ENCODE measurements around the gene CDKN2B-AS1.

CDKN2B-AS1 gene

GRCh38 chr9:22098643-22099332, 104.2 kb downstream of the CDKN2B-AS1 start:
- no peak for DNase-seq

GRCh38 chr9:22100626-22101025, 106.0 kb downstream of the CDKN2B-AS1 start:
- no peak for DNase-seq

- no peak for DNase-seq
These were observed 107.8 kb downstream of the CDKN2B-AS1 start for GRCh38 chr9:22102146-22103053.

GRCh38 chr9:22103685-22104575, 109.3 kb downstream of the CDKN2B-AS1 start:
- DNase-seq, result no peak

- no peak for DNase-seq
These were observed 110.6 kb downstream of the CDKN2B-AS1 start for GRCh38 chr9:22105005-22105722.

- DNase-seq, result no peak
These were observed 112.8 kb downstream of the CDKN2B-AS1 start for GRCh38 chr9:22107202-22108045.

GRCh38 chr9:22108581-22109370, 114.2 kb downstream of the CDKN2B-AS1 start:
- DNase-seq, result no peak

- DNase-seq, result no peak
These were observed 116.8 kb downstream of the CDKN2B-AS1 start for GRCh38 chr9:22111176-22111953.

GRCh38 chr9:22111954-22112247, 117.3 kb downstream of the CDKN2B-AS1 start:
- no peak for DNase-seq

GRCh38 chr9:22112870-22113821, 118.6 kb downstream of the CDKN2B-AS1 start:
- DNase-seq, result no peak

- no peak for DNase-seq
These were observed 120.4 kb downstream of the CDKN2B-AS1 start for GRCh38 chr9:22114956-22115355.

GRCh38 chr9:22116758-22117157, 122.2 kb downstream of the CDKN2B-AS1 start:
- no peak for DNase-seq

GRCh38 chr9:22117511-22118384, 123.2 kb downstream of the CDKN2B-AS1 start:
- DNase-seq, result no peak

GRCh38 chr9:22118810-22119521, 124.4 kb downstream of the CDKN2B-AS1 start:
- DNase-seq, result no peak

GRCh38 chr9:22119522-22120158, 125.0 kb downstream of the CDKN2B-AS1 start:
- DNase-seq, result no peak

- DNase-seq, result no peak
These were observed 125.6 kb downstream of the CDKN2B-AS1 start for GRCh38 chr9:22120159-22120549.

GRCh38 chr9:22120595-22120994, 126.0 kb downstream of the CDKN2B-AS1 start:
- DNase-seq, result no peak

All from NCI-H2029 treated with DMSO at 0.1 percent for 48 hours (cell line).